Gastroesophageal sphincter (tissue), 3 donors: Measurements from ENCODE around the gene TRIO.

Experiments
- POLR2AphosphoS5 ChIP-seq: sonication (generic); formaldehyde crosslinking; IDR thresholded peaks from one replicate; pipeline ENCODE4 v1.6.1; 2017; ENCODE audit warnings: antibody characterized with exemption
- TF ChIP-seq, protein P1 (sequence below), 4 experiments: fragments of 200-600 bp in 2 of 4; fragments of 450-650 bp in 2 of 4; sonication (generic) in 1 of 4; IDR thresholded peaks; one replicate each; pipeline ENCODE4 v1.5.1; 2017 to 2019; ENCODE audit warnings: antibody characterized with exemption in 4 of 4, mild to moderate bottlenecking in 2 of 4, moderate library complexity in 2 of 4

DNA sequence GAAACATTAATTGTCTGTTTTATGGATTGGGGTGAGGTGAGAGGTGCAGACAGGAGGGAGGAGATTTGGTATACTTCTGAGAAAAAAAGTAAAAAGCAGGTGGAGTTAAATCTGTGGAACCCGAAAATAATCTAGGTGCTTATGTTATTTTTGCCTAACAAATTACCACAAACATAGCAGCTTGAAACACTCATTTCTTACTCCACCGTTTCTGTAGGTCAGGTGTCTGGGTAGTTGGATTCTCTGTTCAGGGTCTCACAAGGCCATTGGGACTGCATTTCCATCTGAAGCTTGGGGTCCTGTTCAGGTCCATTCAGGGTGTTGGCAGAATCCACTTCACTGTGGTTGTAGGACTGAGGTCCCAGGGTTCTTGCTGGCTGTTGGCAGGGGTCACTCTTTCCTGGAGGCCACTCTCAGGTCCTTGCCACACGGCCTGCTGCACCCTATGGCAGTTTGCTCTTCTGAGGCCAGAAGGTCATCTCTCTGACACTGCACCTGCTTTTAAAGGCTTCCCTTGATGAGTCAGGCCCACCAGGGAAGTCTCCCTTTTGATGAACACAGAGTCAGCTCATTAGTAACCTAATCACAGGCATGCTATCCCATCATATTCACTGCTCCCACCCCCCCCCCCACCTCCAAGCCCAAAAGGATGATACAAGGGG, 82.2 kb downstream of the TRIO start:
- TF ChIP-seq, protein P1, sequence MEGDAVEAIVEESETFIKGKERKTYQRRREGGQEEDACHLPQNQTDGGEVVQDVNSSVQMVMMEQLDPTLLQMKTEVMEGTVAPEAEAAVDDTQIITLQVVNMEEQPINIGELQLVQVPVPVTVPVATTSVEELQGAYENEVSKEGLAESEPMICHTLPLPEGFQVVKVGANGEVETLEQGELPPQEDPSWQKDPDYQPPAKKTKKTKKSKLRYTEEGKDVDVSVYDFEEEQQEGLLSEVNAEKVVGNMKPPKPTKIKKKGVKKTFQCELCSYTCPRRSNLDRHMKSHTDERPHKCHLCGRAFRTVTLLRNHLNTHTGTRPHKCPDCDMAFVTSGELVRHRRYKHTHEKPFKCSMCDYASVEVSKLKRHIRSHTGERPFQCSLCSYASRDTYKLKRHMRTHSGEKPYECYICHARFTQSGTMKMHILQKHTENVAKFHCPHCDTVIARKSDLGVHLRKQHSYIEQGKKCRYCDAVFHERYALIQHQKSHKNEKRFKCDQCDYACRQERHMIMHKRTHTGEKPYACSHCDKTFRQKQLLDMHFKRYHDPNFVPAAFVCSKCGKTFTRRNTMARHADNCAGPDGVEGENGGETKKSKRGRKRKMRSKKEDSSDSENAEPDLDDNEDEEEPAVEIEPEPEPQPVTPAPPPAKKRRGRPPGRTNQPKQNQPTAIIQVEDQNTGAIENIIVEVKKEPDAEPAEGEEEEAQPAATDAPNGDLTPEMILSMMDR (IDR thresholded peaks at IDR 0.05), result no peak
- TF ChIP-seq POLR2AphosphoS5, result no peak
